ENCODE data around the gene ME3. TPM values are rescaled to one million over a fixed set of nuclear protein-coding genes. Genes with fewer than 3 reads are reported as not detected.
"Not testable (repeated sequence)": the region's sequence is repeated elsewhere in the genome, so short reads cannot be mapped to it uniquely, and the experiment has no call there.

ME3 gene
- polyA plus RNA-seq, 1 experiment, result 7.1 TPM

GRCh38 chr11:86663291-86663690 is 9.1 kb downstream of the ME3 start:
- peaks cover 3% of the 10 kb centered on the region; the same call in 1 of the 2 replicates for H3K9me3 ChIP-seq (ENCODE audit: control insufficient read depth, insufficient read depth, low read length)
- no peak for DNase-seq (ENCODE audit: low read depth, low spot score)
- no peak for TF ChIP-seq CTCF (IDR thresholded peaks at IDR 0.05; ENCODE audit: low read depth, low read length)
- H3K27ac ChIP-seq (ENCODE audit: low read depth, low read length), result no peak overlapping the region
- ChIA-PET POLR2A (no interaction called here), CTCF (interaction anchor here (1.0 to 1.3 kb wide), 2 partner anchors 15 to 55 kb away, joined by 4 to 6 read pairs; no protein-coding TSS in a partner anchor)
- H3K27me3 ChIP-seq (ENCODE audit: control insufficient read depth, insufficient read depth, low read length), result no peaks in the 10 kb centered on the region
- H3K4me3 ChIP-seq (ENCODE audit: low read depth, low read length), result no peak overlapping the region

- ChIA-PET CTCF (interaction anchor here (3.1 kb wide), 1 partner anchor 52 kb away, joined by 15 read pairs; no protein-coding TSS in a partner anchor), POLR2A (interaction anchor here (1.2 kb wide), 1 partner anchor 12 kb away, joined by 4 read pairs; the partner anchor contains the start of gene ME3)
- H3K4me3 ChIP-seq (ENCODE audit: low read depth, low read length), result no peak overlapping the region
- no peaks in the 10 kb centered on the region for H3K27me3 ChIP-seq (ENCODE audit: control insufficient read depth, insufficient read depth, low read length)
- no peak overlapping the region for H3K27ac ChIP-seq (ENCODE audit: low read depth, low read length)
- TF ChIP-seq CTCF (IDR thresholded peaks at IDR 0.05; ENCODE audit: low read depth, low read length), result no peak
- no peak for DNase-seq (ENCODE audit: low read depth, low spot score)
- H3K9me3 ChIP-seq (ENCODE audit: control insufficient read depth, insufficient read depth, low read length), result peaks cover 3% of the 10 kb centered on the region; the same call in 1 of the 2 replicates
Measured at GRCh38 chr11:86660736-86661135, 11.7 kb downstream of the ME3 start.

- no peak overlapping the region for H3K27ac ChIP-seq (ENCODE audit: low read depth, low read length)
- H3K4me3 ChIP-seq (ENCODE audit: low read depth, low read length), result no peak overlapping the region
- ChIA-PET POLR2A (no interaction called here), CTCF (interaction anchor here (1.0 to 3.1 kb wide), 2 partner anchors 52 to 205 kb away, joined by 3 to 15 read pairs; no protein-coding TSS in a partner anchor)
- no peak for DNase-seq (ENCODE audit: low read depth, low spot score)
- no peak for TF ChIP-seq CTCF (IDR thresholded peaks at IDR 0.05; ENCODE audit: low read depth, low read length)
- H3K9me3 ChIP-seq (ENCODE audit: control insufficient read depth, insufficient read depth, low read length), result peaks cover 3% of the 10 kb centered on the region; the same call in 1 of the 2 replicates
- no peaks in the 10 kb centered on the region for H3K27me3 ChIP-seq (ENCODE audit: control insufficient read depth, insufficient read depth, low read length)
Measured at GRCh38 chr11:86660088-86660487, 12.3 kb downstream of the ME3 start.

- CTCF ChIA-PET, result interaction anchor here (1.0 kb wide), 1 partner anchor 51 kb away, joined by 3 read pairs; no protein-coding TSS in a partner anchor
- POLR2A ChIA-PET, result no interaction called here
- H3K27ac ChIP-seq (ENCODE audit: low read depth, low read length), result no peak overlapping the region
- no peak overlapping the region for H3K4me3 ChIP-seq (ENCODE audit: low read depth, low read length)
- no peak for TF ChIP-seq CTCF (IDR thresholded peaks at IDR 0.05; ENCODE audit: low read depth, low read length)
- peaks cover 3% of the 10 kb centered on the region; the same call in 1 of the 2 replicates for H3K9me3 ChIP-seq (ENCODE audit: control insufficient read depth, insufficient read depth, low read length)
- DNase-seq (ENCODE audit: low read depth, low spot score), result no peak
- H3K27me3 ChIP-seq (ENCODE audit: control insufficient read depth, insufficient read depth, low read length), result no peaks in the 10 kb centered on the region
Measured at GRCh38 chr11:86658534-86658933, 13.9 kb downstream of the ME3 start.

GRCh38 chr11:86645212-86645611 is 27.2 kb downstream of the ME3 start:
- CTCF ChIA-PET, result interaction anchor here (2.8 kb wide), 1 partner anchor 37 kb away, joined by 13 read pairs; no protein-coding TSS in a partner anchor
- H3K9me3 ChIP-seq (ENCODE audit: control insufficient read depth, insufficient read depth, low read length); H3K4me3 ChIP-seq (ENCODE audit: low read depth, low read length); DNase-seq (ENCODE audit: low read depth, low spot score); H3K27me3 ChIP-seq (ENCODE audit: control insufficient read depth, insufficient read depth, low read length); POLR2A ChIA-PET; H3K27ac ChIP-seq (ENCODE audit: low read depth, low read length): not testable (repeated sequence)
